Measurements from ENCODE around the gene KIF18B.

The KIF18B gene

DNA sequence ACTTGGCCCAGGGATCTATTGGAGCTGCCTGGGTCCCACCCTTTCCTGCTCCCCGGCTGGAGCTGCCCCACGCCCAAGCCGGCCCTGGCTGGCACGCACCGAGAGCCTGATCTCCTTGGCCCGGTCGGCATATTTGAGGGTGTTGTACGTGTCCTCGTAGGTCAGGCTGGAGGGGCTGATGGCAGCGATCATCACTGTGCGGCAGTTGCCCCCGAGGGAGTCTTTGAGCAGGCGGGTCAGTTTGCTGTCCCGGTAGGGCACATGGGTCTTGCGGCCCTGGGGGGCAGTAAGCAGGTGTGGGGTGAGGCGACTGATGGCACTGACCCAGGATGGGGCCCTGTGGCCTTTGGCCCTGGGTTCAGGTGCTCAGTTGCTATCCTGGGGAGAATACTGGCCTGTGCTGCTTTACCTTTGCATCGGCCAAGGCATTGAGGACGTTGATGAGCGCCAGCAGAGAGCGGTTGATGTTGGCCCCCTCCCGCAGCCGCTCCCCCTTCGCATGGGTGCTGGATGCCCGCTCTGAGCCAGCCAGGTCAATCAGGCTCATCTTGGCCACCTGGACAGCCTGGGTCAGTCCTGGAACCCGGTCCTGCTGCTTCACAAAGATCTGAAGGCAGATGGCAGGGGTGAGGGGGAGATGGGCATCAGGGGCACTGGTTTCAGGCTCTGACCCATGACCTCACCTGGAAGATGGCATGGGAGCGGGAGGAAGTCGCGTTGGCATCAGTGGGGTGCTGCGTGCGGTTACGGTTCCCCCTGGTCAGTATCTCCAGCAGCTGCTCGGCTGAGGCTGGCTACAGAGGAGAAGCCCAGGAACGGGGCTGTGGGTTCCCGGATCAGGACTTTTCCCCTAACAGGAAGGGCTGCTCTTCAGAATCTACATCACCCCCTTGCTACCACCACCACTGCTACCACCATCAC, 13.5 kb downstream of the KIF18B start:
- DNase-seq, result no peak

DNA sequence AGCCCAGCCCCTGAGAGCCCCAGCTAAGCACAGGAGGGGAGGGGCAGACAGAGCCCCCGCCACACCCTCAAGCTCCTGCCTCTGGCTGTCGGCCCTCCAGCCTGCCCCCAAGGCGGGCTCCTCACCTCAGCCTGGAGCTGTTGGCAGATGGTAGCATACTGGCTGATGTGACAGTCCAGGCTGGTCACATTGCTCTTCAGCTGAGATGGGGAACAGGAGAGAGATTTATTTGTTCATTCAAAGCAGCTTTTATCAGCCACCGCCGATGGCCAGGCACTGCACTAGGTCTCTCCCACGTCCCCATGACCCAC, 14.8 kb downstream of the KIF18B start:
- no peak for DNase-seq

- no peak for DNase-seq
Measured at GRCh38 chr17:44932096-44932786, 15.3 kb downstream of the KIF18B start.

- DNase-seq, result no peak
Measured at GRCh38 chr17:44931376-44931775, 16.2 kb downstream of the KIF18B start.

DNA sequence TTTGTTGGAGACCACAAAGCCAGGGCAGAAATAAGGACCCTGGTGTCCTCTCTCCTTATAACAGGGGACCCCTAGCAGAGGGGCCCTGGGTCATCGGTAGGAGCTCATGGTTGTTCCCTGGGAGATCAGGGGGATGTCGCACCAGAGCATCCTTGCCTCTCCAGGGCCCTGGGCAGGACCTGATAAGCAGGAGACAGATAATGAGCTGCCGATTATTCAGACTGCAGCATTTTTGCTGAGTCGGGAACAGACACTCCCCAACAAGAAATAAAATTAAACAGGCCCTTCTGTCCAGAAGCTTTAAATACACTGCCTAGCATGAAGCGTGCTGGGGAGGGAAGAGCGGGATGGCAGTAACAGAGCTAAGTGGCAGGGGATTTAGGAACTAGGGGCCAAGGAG, 16.9 kb downstream of the KIF18B start:
- no peak for DNase-seq

GRCh38 chr17:44928950-44929720, 18.4 kb downstream of the KIF18B start:
- DNase-seq, result no peak

- DNase-seq, result no peak
Measured at GRCh38 chr17:44928136-44928535, 19.4 kb downstream of the KIF18B start.

DNA sequence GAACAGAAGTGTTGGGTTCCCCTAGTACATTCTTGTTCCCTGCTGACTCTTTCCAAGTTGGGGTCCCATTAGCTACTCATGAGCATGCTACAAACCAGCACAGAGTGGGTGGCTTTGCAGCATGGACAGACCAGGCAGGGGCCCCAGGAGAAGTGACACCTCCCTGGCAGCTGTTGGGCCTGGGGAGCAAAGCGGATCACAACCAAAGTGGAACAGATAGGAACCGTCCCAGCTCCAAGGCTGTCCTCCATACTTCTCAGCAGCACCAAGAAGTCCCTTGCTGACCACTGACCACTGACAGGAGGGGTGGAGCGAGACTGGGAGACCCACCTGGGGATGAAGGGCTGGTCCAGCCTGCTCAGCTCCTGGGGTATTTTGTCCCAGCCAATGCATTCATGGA, 19.9 kb downstream of the KIF18B start:
- DNase-seq, result no peak

GRCh38 chr17:44926821-44927525, 20.6 kb downstream of the KIF18B start:
- no peak for DNase-seq

DNA sequence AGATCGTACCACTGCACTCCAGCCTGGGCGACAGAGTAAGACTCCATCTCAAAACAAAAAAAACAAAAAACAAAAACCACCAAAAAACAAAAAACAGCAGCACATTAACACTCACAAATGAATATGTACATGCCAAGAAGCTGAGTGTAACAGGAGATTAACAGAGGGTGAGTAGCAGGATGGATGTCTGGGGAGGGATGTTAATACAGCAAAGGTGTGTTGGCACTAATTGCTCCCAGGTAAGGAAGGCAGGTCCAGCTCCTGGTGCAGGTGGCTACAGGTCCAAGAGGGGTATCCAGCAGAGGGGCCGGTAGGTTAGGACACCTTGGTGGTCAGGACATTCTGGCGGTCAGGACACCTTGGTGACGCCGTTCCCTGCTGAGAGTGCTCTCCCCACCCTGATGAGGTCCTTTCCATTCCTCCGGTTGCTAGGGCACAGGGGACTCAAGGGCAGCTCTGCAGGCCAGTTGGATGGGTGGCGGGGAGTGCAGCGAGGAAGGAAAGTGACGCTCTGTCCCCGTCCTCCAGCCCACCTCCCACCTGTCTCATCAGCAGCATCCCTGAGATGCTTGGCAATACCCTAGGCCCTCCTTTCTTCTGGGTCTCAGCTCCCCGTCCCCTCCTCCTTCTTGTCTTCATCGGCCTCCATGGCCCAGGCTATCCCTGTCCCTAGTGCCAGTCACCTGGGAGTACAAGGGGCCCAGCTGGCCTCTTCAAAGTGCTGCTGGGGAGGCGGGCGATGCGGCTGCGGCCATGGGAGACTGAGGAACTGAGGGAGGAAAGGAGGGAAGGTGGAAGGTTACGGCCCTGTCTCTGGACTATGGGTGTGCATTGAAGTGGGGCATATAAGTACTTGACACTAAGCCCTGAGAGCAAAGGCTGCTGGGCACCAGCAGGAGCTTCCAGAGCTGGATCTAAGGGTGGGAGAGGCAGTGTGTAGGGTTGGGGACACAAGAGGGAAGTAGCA, 21.6 kb downstream of the KIF18B start:
- DNase-seq, result no peak

DNA sequence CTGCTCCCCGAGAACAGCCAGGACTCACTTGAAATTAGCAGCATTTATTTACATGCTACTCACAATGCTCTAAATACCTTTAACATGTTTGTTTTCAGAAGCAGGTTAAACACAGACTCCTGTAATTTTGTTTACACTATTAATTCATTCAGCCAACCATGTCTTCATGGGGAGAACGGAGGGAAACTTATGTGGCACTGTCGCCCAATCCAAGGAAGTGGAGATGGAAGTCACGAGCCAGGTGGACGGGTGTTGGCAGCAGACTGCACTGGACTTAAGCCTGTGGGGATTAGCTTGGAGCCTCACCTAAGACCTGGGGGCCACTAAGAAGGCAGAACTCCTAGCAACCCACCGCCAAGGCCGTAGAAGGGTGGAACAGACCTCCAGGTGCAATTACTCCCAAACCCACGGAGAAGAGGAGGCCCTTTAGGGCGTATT, 23.4 kb downstream of the KIF18B start:
- no peak for DNase-seq

DNA sequence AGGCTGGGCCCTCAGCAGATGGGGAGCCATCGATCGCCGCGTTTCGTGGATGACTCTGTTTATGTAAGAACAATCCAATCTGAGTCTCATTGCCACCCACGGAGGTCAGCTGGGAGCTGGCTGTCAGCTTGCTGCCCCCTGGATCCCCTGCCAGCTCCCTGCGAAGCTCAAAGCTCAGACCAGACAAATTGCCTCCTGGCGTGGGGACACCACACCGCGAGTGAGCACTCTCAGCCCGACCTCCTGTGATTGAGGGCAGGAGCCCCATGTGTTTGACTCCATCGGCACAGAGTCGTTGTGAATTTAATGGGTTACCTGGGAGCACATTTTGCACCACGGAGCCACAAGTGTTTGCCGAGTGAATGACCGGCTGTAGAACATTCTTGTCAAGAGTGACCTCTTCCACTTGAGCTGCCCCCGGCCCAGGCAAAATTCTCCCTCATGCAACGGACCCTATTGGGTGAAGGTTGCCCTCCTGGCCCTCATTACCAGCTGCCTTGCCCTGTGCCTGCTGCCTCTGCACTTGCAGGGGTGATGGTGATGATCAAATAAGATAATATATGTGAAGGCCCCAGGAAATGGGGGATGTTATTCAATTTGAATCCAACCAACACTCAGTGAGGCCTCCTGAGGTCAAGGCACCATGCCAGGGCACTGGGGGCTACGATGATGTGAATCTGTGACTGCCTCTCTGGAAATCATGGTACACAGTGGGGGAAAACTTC, 24.7 kb downstream of the KIF18B start:
- DNase-seq, result no peak

DNA sequence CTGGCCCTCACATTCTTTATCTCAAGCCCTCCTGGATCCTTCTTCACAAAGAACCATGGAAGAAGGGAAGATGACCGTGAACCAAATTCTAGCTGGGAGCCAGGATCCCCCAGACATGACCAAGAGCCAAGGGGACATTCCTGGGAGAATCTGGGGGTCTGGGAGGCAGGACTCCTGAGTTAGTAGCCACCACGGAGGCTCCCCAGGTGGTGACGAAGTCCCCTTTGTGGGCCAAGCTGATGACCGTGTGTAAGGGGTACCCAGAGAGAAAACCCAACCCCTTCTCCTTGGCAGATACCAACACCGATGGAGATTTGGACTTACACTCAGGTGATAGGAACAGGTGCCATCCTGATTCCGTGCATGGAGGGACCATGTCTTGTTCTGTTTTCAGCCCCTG, 25.4 kb downstream of the KIF18B start:
- no peak for DNase-seq

GRCh38 chr17:44921122-44921882, 26.3 kb downstream of the KIF18B start:
- no peak for DNase-seq

DNA sequence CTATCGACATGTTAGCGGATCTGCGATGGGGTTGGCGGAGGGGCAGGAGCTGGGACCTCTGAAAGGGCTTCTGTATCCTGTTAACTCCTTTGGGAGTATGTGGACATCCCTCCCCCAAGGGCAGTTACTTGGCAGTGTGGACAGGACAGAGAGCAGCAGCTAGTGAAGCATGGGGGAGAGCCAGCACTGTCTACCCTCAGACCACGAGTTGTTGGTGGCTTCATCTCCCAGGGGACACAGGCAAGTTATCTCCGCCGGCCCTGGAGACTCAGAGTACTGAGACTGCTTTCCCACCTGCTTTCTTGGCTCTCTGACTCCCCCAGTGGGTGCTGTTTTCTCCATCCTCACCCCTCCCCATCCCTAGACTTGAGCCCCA, 27.0 kb downstream of the KIF18B start:
- no peak for DNase-seq

DNA sequence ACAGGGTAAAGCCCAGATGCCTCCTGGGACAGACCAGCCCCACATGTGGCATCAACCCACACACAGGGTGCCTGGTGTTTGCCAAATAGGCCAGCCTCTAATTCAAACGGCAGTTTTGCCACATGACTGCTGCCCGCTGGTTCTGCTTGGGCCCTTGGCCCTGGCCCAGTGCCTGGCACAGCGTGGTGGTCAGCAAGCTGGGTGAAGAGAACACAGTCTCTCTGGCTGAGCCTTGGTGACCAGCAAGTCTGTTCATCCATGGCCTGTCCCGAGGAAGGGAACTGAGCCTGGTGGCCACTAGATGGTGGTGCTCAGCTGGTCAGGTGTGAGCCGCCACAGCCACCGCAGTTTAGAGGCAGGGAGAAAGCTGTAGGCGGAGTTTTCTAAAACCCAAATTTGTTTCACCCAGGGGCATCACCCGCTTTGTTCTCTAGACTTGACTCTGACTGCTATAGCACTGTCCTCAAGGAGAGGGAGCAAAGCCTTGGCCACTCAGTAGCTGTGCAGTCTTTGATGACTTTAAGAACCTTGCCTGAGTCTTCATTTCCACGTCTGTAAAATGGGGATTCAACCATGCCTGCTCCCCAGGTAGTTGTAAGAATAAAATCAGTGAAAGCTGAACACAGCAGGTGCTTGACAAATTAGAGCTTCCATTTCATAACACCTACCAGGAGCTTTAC, 27.5 kb downstream of the KIF18B start:
- peak; percentile 44 for DNase-seq

GRCh38 chr17:44919411-44919810, 28.2 kb downstream of the KIF18B start:
- DNase-seq, result no peak

GRCh38 chr17:44918006-44918405, 29.6 kb downstream of the KIF18B start:
- no peak for DNase-seq

DNA sequence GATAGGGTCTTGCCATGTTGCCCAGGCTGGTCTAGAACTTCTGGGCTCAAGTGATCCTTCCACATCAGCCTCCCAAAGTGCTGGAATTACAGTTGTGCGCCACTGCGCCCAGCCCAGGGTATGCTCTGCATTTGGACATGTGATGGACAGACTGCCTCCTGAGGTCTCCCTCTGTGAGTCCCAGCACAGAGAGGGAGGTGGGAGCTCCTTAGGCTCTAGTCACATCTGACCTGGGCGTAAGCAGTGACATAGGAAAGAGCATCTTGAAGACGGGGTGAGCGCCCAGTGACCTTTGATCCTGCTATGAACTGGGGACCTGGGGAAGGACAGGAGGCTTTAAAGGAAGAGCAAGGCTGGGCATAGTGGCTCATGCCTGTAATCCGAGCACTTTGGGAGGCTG, 30.1 kb downstream of the KIF18B start:
- no peak for DNase-seq

- DNase-seq, result no peak
Measured at GRCh38 chr17:44916781-44917241, 30.8 kb downstream of the KIF18B start.
